Uterus (tissue), 4 donors: Measurements from ENCODE around the gene PFKFB3. TPM values are rescaled to one million over a fixed set of nuclear protein-coding genes. Genes with fewer than 3 reads are reported as not detected.

ENCODE experiments used
- DNase-seq, 2 donors: peaks; one replicate each; pipeline ENCODE4 v3.0.0-alpha.2; 2019 to 2020
- H3K27ac ChIP-seq, 2 donors: fragments of 200-600 bp; sonication (generic); 1 replicate in 1 of 2; 2 replicates in 1 of 2; pipeline ENCODE4 v1.5.1; 2016 to 2018
- H3K27me3 ChIP-seq, 2 donors: fragments of 200-600 bp; sonication (generic); one replicate each; pipeline ENCODE4 v1.5.1; 2018 to 2019; ENCODE audit warnings: control low read depth in 1 of 2
- H3K36me3 ChIP-seq, 2 donors: fragments of 200-600 bp; sonication (generic); one replicate each; pipeline ENCODE4 v1.5.1; 2019; ENCODE audit warnings: control low read depth in 1 of 2
- H3K4me1 ChIP-seq, 2 donors: fragments of 200-600 bp; sonication (generic); one replicate each; pipeline ENCODE4 v1.5.1; 2018 to 2019; ENCODE audit warnings: control low read depth in 1 of 2
- H3K4me3 ChIP-seq, 2 donors: fragments of 200-600 bp; sonication (generic); 1 replicate in 1 of 2; 2 replicates in 1 of 2; pipeline ENCODE4 v1.5.1; 2018 to 2019; ENCODE audit warnings: mild to moderate bottlenecking in 1 of 2
- H3K9me3 ChIP-seq, 2 donors: fragments of 200-600 bp; sonication (generic); one replicate each; pipeline ENCODE4 v1.5.1; 2019; ENCODE audit warnings: control low read depth in 1 of 2
- POLR2A ChIP-seq, 2 donors: fragments of 450-650 bp; IDR thresholded peaks; one replicate each; pipeline ENCODE4 v1.6.1; 2016; ENCODE audit warnings: antibody characterized with exemption in 2 of 2, mild to moderate bottlenecking in 1 of 2, moderate library complexity in 1 of 2
- intact Hi-C: fragments of 100-400 bp; cut with DNase I; formaldehyde crosslinking; loops from one replicate; pipeline ENCODE4 v1.15.1; 2023; ENCODE audit warnings: low total_unique reads
- total RNA-seq, 4 donors: library from RNA; depleted of rRNA in 3 of 4; stranded (reverse); fragments of >200 nt in 3 of 4; gene quantifications; one replicate each; pipeline versions ENCODE4 v1.1.0 to v1.2.4, GENCODE V29; 2014 to 2023
- TF ChIP-seq, protein P1 (sequence below), 4 experiments: fragments of 200-600 bp in 2 of 4; fragments of 450-650 bp in 2 of 4; sonication (generic) in 2 of 4; IDR thresholded peaks; one replicate each; pipeline ENCODE4 v1.5.1; 2016 to 2019; ENCODE audit warnings: antibody characterized with exemption in 4 of 4, mild to moderate bottlenecking in 2 of 4, moderate library complexity in 1 of 4
- donor health status: DM: yes; HTN: yes; CAD: no.

PFKFB3 gene
- total RNA-seq, 4 donors from 2014 or later = 7.4 to 54.5 (median 14.7) TPM

DNA sequence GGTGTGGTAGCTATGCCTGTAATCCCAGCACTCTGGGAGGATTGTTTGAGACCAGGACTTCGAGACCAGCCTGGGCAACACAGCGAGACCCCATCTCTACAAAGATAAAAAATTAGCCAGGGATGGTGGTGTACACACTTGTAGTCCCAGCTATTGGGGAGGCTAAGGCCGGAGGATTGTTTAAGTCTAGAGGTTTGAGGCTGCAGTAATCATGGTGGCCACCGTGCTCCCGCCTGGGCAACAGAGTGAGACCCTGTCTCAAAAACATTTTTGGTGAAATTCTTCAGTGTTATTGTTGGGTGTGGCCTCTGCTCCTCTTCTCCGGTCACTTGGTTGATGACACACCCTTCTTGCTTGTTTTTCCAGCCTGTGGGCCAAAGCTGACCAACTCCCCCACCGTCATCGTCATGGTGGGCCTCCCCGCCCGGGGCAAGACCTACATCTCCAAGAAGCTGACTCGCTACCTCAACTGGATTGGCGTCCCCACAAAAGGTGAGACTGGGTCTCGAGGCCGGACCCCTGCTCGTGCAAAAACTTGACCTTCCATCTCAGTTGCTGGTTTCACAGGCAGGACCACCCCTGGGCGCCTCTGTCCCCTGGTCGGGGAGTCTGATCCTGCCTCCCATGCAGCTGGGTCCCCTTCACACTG lies 10.6 kb downstream of the PFKFB3 start:
- H3K27ac ChIP-seq = no peak overlapping the region
- no peaks in the 10 kb centered on the region for H3K27me3 ChIP-seq
- peaks cover 5 to 6% of the 10 kb centered on the region in 2 donors for H3K4me1 ChIP-seq
- DNase-seq = no peak
- H3K4me3 ChIP-seq = no peak overlapping the region
- H3K36me3 ChIP-seq = no peaks in the 10 kb centered on the region
- H3K9me3 ChIP-seq = no peaks in the 10 kb centered on the region
- intact Hi-C loops = no loop called here
- TF ChIP-seq, protein P1, sequence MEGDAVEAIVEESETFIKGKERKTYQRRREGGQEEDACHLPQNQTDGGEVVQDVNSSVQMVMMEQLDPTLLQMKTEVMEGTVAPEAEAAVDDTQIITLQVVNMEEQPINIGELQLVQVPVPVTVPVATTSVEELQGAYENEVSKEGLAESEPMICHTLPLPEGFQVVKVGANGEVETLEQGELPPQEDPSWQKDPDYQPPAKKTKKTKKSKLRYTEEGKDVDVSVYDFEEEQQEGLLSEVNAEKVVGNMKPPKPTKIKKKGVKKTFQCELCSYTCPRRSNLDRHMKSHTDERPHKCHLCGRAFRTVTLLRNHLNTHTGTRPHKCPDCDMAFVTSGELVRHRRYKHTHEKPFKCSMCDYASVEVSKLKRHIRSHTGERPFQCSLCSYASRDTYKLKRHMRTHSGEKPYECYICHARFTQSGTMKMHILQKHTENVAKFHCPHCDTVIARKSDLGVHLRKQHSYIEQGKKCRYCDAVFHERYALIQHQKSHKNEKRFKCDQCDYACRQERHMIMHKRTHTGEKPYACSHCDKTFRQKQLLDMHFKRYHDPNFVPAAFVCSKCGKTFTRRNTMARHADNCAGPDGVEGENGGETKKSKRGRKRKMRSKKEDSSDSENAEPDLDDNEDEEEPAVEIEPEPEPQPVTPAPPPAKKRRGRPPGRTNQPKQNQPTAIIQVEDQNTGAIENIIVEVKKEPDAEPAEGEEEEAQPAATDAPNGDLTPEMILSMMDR (IDR thresholded peaks at IDR 0.05) = no peak
- TF ChIP-seq POLR2A (IDR thresholded peaks at IDR 0.05) = no peak

DNA sequence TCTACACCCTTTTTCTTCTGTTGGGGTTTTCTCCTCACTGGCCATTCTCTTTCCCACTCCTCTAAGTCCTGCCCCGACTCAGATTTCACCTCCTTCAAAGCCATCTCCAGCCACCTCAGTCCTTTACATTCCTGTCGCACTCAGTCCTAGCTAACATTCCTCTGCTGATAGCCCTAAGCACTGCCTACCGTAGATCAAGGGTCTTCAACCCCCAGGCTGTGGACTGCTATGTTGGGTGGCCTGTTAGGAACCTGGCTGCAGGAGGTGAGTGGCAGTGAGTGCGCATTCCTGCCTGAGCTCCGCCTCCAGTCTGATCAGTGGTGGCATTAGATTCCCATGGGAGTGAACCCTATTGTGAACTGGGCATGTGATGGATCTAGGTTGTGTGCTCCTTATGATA lies 11.2 kb downstream of the PFKFB3 start:
- intact Hi-C loops = no loop called here
- no peaks in the 10 kb centered on the region for H3K9me3 ChIP-seq
- no peaks in the 10 kb centered on the region for H3K36me3 ChIP-seq
- no peak overlapping the region for H3K27ac ChIP-seq
- H3K27me3 ChIP-seq = no peaks in the 10 kb centered on the region
- H3K4me3 ChIP-seq = no peak overlapping the region
- DNase-seq = no peak
- peaks cover 5 to 6% of the 10 kb centered on the region in 2 donors for H3K4me1 ChIP-seq
- TF ChIP-seq, protein P1 (IDR thresholded peaks at IDR 0.05) = no peak

DNA sequence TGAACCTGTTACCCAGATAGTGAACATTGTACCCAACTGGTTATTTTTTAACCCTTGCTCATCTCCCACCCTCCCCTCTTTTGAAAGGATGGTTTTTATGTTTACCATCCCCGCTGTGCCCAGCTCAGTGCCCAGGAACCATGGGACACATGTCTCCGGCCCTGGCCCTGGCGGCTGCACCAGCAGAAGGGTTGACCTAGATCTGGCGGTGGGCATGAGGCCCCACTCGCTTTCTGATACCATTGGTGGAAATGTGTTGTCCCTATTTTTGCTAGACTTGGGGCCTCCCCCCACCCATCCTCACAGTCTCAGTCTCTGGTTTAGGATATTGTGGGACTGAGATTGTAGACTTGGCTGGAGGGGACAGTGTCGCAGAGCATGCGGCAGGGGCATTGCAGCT lies 11.9 kb downstream of the PFKFB3 start:
- no peaks in the 10 kb centered on the region for H3K9me3 ChIP-seq
- no peaks in the 10 kb centered on the region for H3K36me3 ChIP-seq
- DNase-seq = no peak
- peaks cover 5 to 6% of the 10 kb centered on the region in 2 donors for H3K4me1 ChIP-seq
- H3K4me3 ChIP-seq = no peak overlapping the region
- intact Hi-C loops = no loop called here
- H3K27ac ChIP-seq = no peak overlapping the region
- TF ChIP-seq POLR2A (IDR thresholded peaks at IDR 0.05) = no peak
- TF ChIP-seq, protein P1 (IDR thresholded peaks at IDR 0.05) = no peak
- H3K27me3 ChIP-seq = no peaks in the 10 kb centered on the region

DNA sequence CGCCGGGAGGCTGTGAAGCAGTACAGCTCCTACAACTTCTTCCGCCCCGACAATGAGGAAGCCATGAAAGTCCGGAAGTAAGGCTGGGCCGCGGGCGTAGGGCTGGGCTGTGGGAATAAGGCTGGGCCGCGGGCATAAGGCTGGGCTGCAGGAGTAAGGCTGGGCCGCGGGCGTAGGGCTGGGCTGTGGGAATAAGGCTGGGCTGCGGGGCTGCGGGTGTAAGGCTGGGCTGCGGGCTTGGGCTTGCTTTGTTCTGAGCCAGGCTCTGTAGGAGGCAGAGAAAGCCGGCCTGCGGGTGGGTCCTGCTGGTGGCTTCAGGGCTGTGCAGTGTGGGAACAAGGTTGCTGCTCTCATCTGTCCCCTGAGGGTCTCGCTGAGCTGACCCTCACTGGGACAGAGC lies 12.5 kb downstream of the PFKFB3 start:
- H3K9me3 ChIP-seq = no peaks in the 10 kb centered on the region
- peaks cover 5 to 6% of the 10 kb centered on the region in 2 donors for H3K4me1 ChIP-seq
- no peak for TF ChIP-seq POLR2A (IDR thresholded peaks at IDR 0.05)
- TF ChIP-seq, protein P1 (IDR thresholded peaks at IDR 0.05) = no peak
- no peak overlapping the region for H3K4me3 ChIP-seq
- no peaks in the 10 kb centered on the region for H3K36me3 ChIP-seq
- intact Hi-C loops = no loop called here
- no peaks in the 10 kb centered on the region for H3K27me3 ChIP-seq
- no peak overlapping the region for H3K27ac ChIP-seq
- DNase-seq = no peak

DNA sequence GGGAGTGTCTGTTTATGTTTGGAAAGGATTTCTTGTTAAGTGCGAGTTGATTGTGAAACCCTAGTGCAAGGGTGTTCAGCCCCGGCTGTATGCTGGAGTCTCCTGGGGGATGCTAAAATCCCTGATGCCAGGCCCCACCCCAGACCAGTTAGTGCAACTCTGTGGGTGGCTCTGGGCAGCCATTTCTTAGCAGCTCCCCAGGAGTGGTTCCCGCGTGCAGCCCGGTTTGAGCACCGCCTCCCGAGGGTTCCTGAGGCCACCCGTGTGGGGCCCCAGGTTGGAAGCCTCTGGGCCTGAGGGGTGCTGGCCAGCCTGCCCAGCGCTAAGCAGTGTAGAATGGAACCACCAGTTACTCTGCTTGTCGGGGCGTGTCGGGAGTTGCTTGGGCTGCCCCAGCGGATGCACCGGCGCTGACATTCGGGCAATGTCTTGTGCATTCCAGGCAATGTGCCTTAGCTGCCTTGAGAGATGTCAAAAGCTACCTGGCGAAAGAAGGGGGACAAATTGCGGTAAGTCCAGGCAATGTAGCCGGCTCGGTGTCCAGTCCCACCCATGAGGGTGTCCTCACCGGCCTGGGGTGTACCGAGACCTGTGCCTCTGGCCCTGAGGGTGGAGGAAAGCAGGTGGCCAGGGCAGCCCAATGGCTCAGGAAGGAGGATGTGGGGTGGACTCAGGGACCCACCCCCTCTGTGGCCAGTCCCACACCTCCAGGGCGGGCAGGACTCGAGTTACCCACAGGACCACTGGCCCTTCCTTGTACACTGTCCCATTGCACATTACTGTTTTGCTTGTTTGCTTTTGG lies 13.2 kb downstream of the PFKFB3 start:
- H3K27me3 ChIP-seq = no peaks in the 10 kb centered on the region
- no peak overlapping the region for H3K4me3 ChIP-seq
- H3K9me3 ChIP-seq = no peaks in the 10 kb centered on the region
- peaks cover 5 to 6% of the 10 kb centered on the region in 2 donors for H3K4me1 ChIP-seq
- H3K27ac ChIP-seq = no peak overlapping the region
- H3K36me3 ChIP-seq = no peaks in the 10 kb centered on the region
- no peak for DNase-seq
- TF ChIP-seq, protein P1 (IDR thresholded peaks at IDR 0.05) = no peak
- TF ChIP-seq POLR2A (IDR thresholded peaks at IDR 0.05) = no peak
- intact Hi-C loops = no loop called here
